Measurements from ENCODE around the gene LAMC1. TPM values are rescaled to one million over a fixed set of nuclear protein-coding genes. Genes with fewer than 3 reads are reported as not detected.

Gene LAMC1
- total RNA-seq, 1 experiment from 2014 or later, result 61.2 TPM

DNA sequence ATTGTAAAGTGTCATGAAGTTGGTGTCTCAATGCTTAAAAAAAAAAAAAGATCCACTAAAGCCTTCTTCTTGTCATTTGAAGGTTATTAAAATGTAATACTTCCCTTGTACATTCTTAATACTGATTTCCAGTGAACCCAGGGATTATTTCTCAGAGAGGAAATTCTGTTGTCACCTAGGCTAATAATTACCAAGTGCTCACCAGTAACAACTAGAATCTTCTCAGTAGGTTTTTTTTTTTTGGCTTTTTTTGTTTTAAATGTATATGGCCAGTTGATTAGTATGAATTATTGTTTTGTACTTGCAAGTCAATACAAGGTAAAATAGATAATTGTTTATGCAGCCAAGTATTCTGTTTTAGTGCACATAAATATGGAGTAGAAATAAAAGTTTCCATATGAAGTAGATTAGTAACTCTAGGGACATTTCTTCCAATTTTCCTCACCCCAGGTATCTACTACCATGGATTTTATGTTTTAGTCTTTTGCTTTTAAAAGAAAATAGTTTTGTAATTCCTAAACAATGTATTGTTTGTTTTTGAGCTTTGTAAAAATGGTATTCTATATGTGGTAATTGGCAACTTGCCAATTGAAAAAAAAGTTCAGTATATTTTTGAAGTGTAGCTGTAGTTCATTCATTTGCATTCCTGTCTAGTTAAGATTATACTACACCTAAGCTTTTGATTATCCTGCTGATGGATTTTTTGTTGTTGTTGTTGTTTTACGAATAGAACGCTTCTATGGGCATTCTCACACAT, 21.9 kb downstream of the LAMC1 start:
- Histone ChIP-seq H3K4me1 (ENCODE audit: control insufficient read depth in 1 of 2, insufficient read depth in 2 of 2, low read length in 2 of 2) (peaks cover 0 to 1% of the 10 kb centered on the region in 2 experiments; a peak in 1 of 4 replicates), H3K27ac (ENCODE audit: low read depth, low read length) (no peak overlapping the region), H2AFZ (ENCODE audit: low read depth, low read length, poor library complexity, severe bottlenecking) (no peak overlapping the region), H3K36me3 (ENCODE audit: control insufficient read depth in 1 of 2, insufficient read depth in 2 of 2, low read length in 2 of 2) (no peaks in the 10 kb centered on the region), H3K4me3 (replicated peaks in 1 of 2; ENCODE audit: low read depth in 1 of 2, low read length in 2 of 2) (no peak overlapping the region), H3K27me3 (ENCODE audit: insufficient read depth, low read length) (no peaks in the 10 kb centered on the region), H3K9me2 (ENCODE audit: insufficient read depth) (no peaks in the 10 kb centered on the region), H3K4me2 (ENCODE audit: low read length) (no peak overlapping the region), H3K9me3 (ENCODE audit: control insufficient read depth in 1 of 2, insufficient read depth in 1 of 2, low read depth in 1 of 2, low read length in 2 of 2) (no peaks in the 10 kb centered on the region), H3K79me2 (ENCODE audit: insufficient read depth, low read length) (peaks cover 95% of the 10 kb centered on the region), H3K9ac (ENCODE audit: low read length) (no peak overlapping the region), H4K20me1 (ENCODE audit: insufficient read depth) (peaks cover 4% of the 10 kb centered on the region; the same call in 1 of the 2 replicates)
- no peak for TF ChIP-seq SP1 (IDR thresholded peaks at IDR 0.05; ENCODE audit: low read depth)
- TF ChIP-seq EGR1 (IDR thresholded peaks at IDR 0.05; ENCODE audit: low read depth), result no peak
- no peak for TF ChIP-seq TCF7L2 (IDR thresholded peaks at IDR 0.05; ENCODE audit: borderline replicate concordance, extremely low read depth, insufficient read depth, insufficient read length)
- TF ChIP-seq, protein P1, sequence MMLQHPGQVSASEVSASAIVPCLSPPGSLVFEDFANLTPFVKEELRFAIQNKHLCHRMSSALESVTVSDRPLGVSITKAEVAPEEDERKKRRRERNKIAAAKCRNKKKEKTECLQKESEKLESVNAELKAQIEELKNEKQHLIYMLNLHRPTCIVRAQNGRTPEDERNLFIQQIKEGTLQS (IDR thresholded peaks at IDR 0.05), result no peak
- no peak for TF ChIP-seq FOSL1 (IDR thresholded peaks at IDR 0.05; ENCODE audit: low read depth)
- TF ChIP-seq CBX3 (IDR thresholded peaks at IDR 0.05; ENCODE audit: low read depth), result no peak
- TF ChIP-seq ZFX (IDR thresholded peaks at IDR 0.05), result no peak
- no peak for TF ChIP-seq JUND (IDR thresholded peaks at IDR 0.05)
- no peak for TF ChIP-seq RAD21 (IDR thresholded peaks at IDR 0.05; ENCODE audit: low read depth)
- no peak for TF ChIP-seq CEBPB (IDR thresholded peaks at IDR 0.05; ENCODE audit: low read depth)
- no peak for TF ChIP-seq REST (IDR thresholded peaks at IDR 0.05; ENCODE audit: low read depth)
- TF ChIP-seq POLR2A (IDR thresholded peaks at IDR 0.05; ENCODE audit: borderline replicate concordance, extremely low read depth, insufficient read depth, insufficient read length), result no peak
- TF ChIP-seq SRF (IDR thresholded peaks at IDR 0.05; ENCODE audit: low read depth), result no peak
- TF ChIP-seq ELF1 (IDR thresholded peaks at IDR 0.05; ENCODE audit: borderline replicate concordance, low read depth), result no peak
- TF ChIP-seq EZH2phosphoT487 (IDR thresholded peaks at IDR 0.05; ENCODE audit: borderline replicate concordance), result no peak
- TF ChIP-seq ZNF274 (IDR thresholded peaks at IDR 0.05; ENCODE audit: low read depth, low read length), result no peak
- TF ChIP-seq MAX (IDR thresholded peaks at IDR 0.05), result no peak
- TF ChIP-seq SIN3A (IDR thresholded peaks at IDR 0.05; ENCODE audit: low read depth), result no peak
- TF ChIP-seq, protein P2, sequence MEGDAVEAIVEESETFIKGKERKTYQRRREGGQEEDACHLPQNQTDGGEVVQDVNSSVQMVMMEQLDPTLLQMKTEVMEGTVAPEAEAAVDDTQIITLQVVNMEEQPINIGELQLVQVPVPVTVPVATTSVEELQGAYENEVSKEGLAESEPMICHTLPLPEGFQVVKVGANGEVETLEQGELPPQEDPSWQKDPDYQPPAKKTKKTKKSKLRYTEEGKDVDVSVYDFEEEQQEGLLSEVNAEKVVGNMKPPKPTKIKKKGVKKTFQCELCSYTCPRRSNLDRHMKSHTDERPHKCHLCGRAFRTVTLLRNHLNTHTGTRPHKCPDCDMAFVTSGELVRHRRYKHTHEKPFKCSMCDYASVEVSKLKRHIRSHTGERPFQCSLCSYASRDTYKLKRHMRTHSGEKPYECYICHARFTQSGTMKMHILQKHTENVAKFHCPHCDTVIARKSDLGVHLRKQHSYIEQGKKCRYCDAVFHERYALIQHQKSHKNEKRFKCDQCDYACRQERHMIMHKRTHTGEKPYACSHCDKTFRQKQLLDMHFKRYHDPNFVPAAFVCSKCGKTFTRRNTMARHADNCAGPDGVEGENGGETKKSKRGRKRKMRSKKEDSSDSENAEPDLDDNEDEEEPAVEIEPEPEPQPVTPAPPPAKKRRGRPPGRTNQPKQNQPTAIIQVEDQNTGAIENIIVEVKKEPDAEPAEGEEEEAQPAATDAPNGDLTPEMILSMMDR (IDR thresholded peaks at IDR 0.05 in 2 of 3, conservative IDR thresholded peaks at IDR 0.05 in 1 of 3; ENCODE audit: borderline replicate concordance in 1 of 3, insufficient read depth in 1 of 3, low read depth in 2 of 3, low read length in 2 of 3), result no peak
- TF ChIP-seq POLR2AphosphoS5 (IDR thresholded peaks at IDR 0.05; ENCODE audit: low read depth, low read length), result no peak
- CTCF ChIA-PET, result no interaction called here
- no TSS peak for BruUV-seq (replicated peaks)
- RAD21 ChIA-PET (ENCODE audit: low non-redundant PET in 1 of 2, low total read pairs in 2 of 2, uncharacterized antibody in 2 of 2, unreplicated experiment in 2 of 2), result no interaction called here
- POLR2A ChIA-PET, result no interaction called here
- ATAC-seq, result no peak
- intact Hi-C loops (cut with micrococcal nuclease), result no loop called here
- DNase-seq (ENCODE audit: low read depth, low spot score), result no peak

Measured in HCT116 (cell line).